SK-N-SH (cell line): ENCODE measurements around the gene CCSER1. TPM values are rescaled to one million over a fixed set of nuclear protein-coding genes. Genes with fewer than 3 reads are reported as not detected.

ENCODE experiments used
- CTCF ChIA-PET: fragments of 300-600, 350-600 bp; formaldehyde crosslinking; extraction: SDS; loops from one replicate; lab custom pipeline; 2021; lab: Yijun Ruan, JAX
- POLR2A ChIA-PET: fragments of 350-600 bp; sonication (Branson Sonifier 250); formaldehyde crosslinking; extraction: SDS; loops from one replicate; lab custom pipeline; 2020; ENCODE audit warnings: antibody characterized with exemption, inconsistent platforms; lab: Yijun Ruan, JAX
- DNase-seq: peaks from one replicate; pipeline ENCODE4 v3.0.0; 2012
- H2AFZ ChIP-seq: fragments of 200-600 bp; sonication (generic); 2 replicates; pipeline ENCODE4 v1.8.1; 2016; ENCODE audit warnings: antibody characterized with exemption, mild to moderate bottlenecking, low read depth
- H3F3A ChIP-seq: fragments of 200-600 bp; sonication (generic); replicated peaks from 2 replicates; pipeline ENCODE3; 2016; ENCODE audit warnings: antibody characterized with exemption, mild to moderate bottlenecking; ENCODE audit not compliant: insufficient read depth
- H3K27ac ChIP-seq, 2 experiments: fragments of 200-500 bp in 1 of 2; fragments of 200-600 bp in 1 of 2; sonication (Bioruptor generic) in 1 of 2; sonication (generic), shearing (Covaris generic) in 1 of 2; 2 replicates each; pipeline versions ENCODE4 v1.5.1 to v1.6.1; 2014 to 2016; ENCODE audit warnings: low read depth in 2 of 2, inconsistent platforms in 1 of 2, low read length in 1 of 2, mild to moderate bottlenecking in 1 of 2, mixed read lengths in 1 of 2
- H3K27me3 ChIP-seq: fragments of 200-600 bp; sonication (generic), shearing (Covaris generic); 2 replicates; pipeline ENCODE4 v1.6.1; 2016; ENCODE audit warnings: mixed run types; ENCODE audit not compliant: insufficient read depth
- H3K36me3 ChIP-seq, 2 experiments: fragments of 200-500 bp in 1 of 2; fragments of 200-600 bp in 1 of 2; sonication (Bioruptor generic) in 1 of 2; sonication (generic) in 1 of 2; replicated peaks in 1 of 2; 2 replicates each; pipeline versions ENCODE3 to v1.5.1; 2014 to 2016; ENCODE audit warnings: low read length in 1 of 2, mild to moderate bottlenecking in 1 of 2; ENCODE audit not compliant: insufficient read depth in 2 of 2, control insufficient read depth in 1 of 2
- H3K4me1 ChIP-seq, 2 experiments: fragments of 200-500 bp in 1 of 2; fragments of 200-600 bp in 1 of 2; sonication (Bioruptor generic) in 1 of 2; sonication (generic), shearing (Covaris generic) in 1 of 2; 2 replicates each; pipeline versions ENCODE4 v1.5.1 to v1.6.1; 2014 to 2016; ENCODE audit warnings: low read depth in 1 of 2, low read length in 1 of 2, mixed run types in 1 of 2; ENCODE audit not compliant: insufficient read depth in 2 of 2, control insufficient read depth in 1 of 2
- H3K4me2 ChIP-seq: fragments of 200-600 bp; sonication (generic), shearing (Covaris generic); 2 replicates; pipeline ENCODE4 v1.6.1; 2017; ENCODE audit warnings: mixed run types
- H3K4me3 ChIP-seq, 2 experiments: fragments of 200-500 bp in 1 of 2; fragments of 200-600 bp in 1 of 2; sonication (Bioruptor generic) in 1 of 2; sonication (generic), shearing (Covaris generic) in 1 of 2; 2 replicates each; pipeline versions ENCODE4 v1.5.1 to v1.8.1; 2014 to 2016; ENCODE audit warnings: low read depth in 2 of 2, inconsistent platforms in 1 of 2, low read length in 1 of 2, mild to moderate bottlenecking in 1 of 2, mixed read lengths in 1 of 2, moderate library complexity in 1 of 2
- H3K79me2 ChIP-seq: fragments of 200-600 bp; sonication (generic); 2 replicates; pipeline ENCODE4 v1.8.1; 2017; ENCODE audit warnings: mild to moderate bottlenecking; ENCODE audit not compliant: insufficient read depth
- H3K9ac ChIP-seq: fragments of 200-600 bp; sonication (generic); 2 replicates; pipeline ENCODE4 v1.6.1; 2017; ENCODE audit warnings: mixed run types
- H3K9me2 ChIP-seq: fragments of 200-600 bp; sonication (generic); 2 replicates; pipeline ENCODE4 v1.6.1; 2017; ENCODE audit warnings: mixed run types
- H3K9me3 ChIP-seq: fragments of 200-600 bp; sonication (generic); 2 replicates; pipeline ENCODE4 v1.6.1; 2017; ENCODE audit warnings: mixed run types, mild to moderate bottlenecking, moderate library complexity
- H4K20me1 ChIP-seq: fragments of 200-600 bp; sonication (generic); 2 replicates; pipeline ENCODE4 v1.6.1; 2017; ENCODE audit warnings: mild to moderate bottlenecking, mixed run types; ENCODE audit not compliant: insufficient read depth
- CHD2 ChIP-seq: fragments of 150-350 bp; IDR thresholded peaks from 2 replicates; pipeline ENCODE4 v1.6.1; 2018; ENCODE audit warnings: low read length; ENCODE audit not compliant: partially characterized antibody
- ELF1 ChIP-seq: IDR thresholded peaks from 2 replicates; pipeline ENCODE4 v1.4.0; 2012
- FOSL2 ChIP-seq: IDR thresholded peaks from 2 replicates; pipeline ENCODE4 v1.4.0; 2012; ENCODE audit warnings: low read depth, mild to moderate bottlenecking, moderate library complexity, borderline replicate concordance
- GABPA ChIP-seq: IDR thresholded peaks from 2 replicates; pipeline ENCODE4 v1.4.0; 2012; ENCODE audit warnings: low read depth, mild to moderate bottlenecking
- JUND ChIP-seq: IDR thresholded peaks from 2 replicates; pipeline ENCODE4 v1.4.0; 2012
- MEF2A ChIP-seq: IDR thresholded peaks from 2 replicates; pipeline ENCODE4 v1.4.0; 2012; ENCODE audit warnings: low read depth, borderline replicate concordance
- MXI1 ChIP-seq: IDR thresholded peaks from 2 replicates; pipeline ENCODE4 v1.6.1; 2012; ENCODE audit warnings: mild to moderate bottlenecking, low read depth, low read length, improper control_type of control experiment
- NFIC ChIP-seq: IDR thresholded peaks from 2 replicates; pipeline ENCODE4 v1.4.0; 2012; ENCODE audit warnings: borderline replicate concordance
- RAD21 ChIP-seq: IDR thresholded peaks from 2 replicates; pipeline ENCODE4 v1.6.1; 2012; ENCODE audit warnings: mild to moderate bottlenecking, low read length
- SMC3 ChIP-seq: IDR thresholded peaks from 2 replicates; pipeline ENCODE4 v1.6.1; 2012; ENCODE audit warnings: low read depth, low read length, improper control_type of control experiment
- TCF12 ChIP-seq: IDR thresholded peaks from 2 replicates; pipeline ENCODE4 v1.4.0; 2012
- YY1 ChIP-seq: IDR thresholded peaks from 2 replicates; pipeline ENCODE4 v1.4.0; 2012; ENCODE audit warnings: low read depth, mild to moderate bottlenecking
- WGBS: methylation state at CpG from one replicate; pipeline ENCODE4 v1.1.6; 2017; ENCODE audit warnings: low lambda C conversion rate; 5-methylcytosine and 5-hydroxymethylcytosine counted together
- polyA plus RNA-seq, 3 experiments: library from polyadenylated mRNA; depleted of rRNA; stranded (reverse); fragments of >200 nt; gene quantifications; 2 replicates each; pipeline ENCODE4 v1.2.3, GENCODE V29; 2012
- TF ChIP-seq, protein P1 (sequence below): IDR thresholded peaks from 2 replicates; pipeline ENCODE4 v1.4.0; 2012; ENCODE audit warnings: low read depth, borderline replicate concordance
- TF ChIP-seq, protein P2 (sequence below): IDR thresholded peaks from 2 replicates; pipeline ENCODE4 v1.6.1; 2012; ENCODE audit warnings: mild to moderate bottlenecking, low read depth, low read length, moderate library complexity
- TF ChIP-seq, protein P3 (sequence below): IDR thresholded peaks from 2 replicates; pipeline ENCODE4 v1.4.0; 2012; ENCODE audit warnings: low read depth
- TF ChIP-seq, protein P4 (sequence below): fragments of 200-600 bp; sonication (generic); IDR thresholded peaks from 2 replicates; pipeline ENCODE4 v1.6.1; 2017; ENCODE audit warnings: antibody characterized with exemption, mild to moderate bottlenecking, moderate library complexity
- TF ChIP-seq, protein P5 (sequence below): fragments of 150-350 bp; IDR thresholded peaks from 2 replicates; pipeline ENCODE4 v1.6.1; 2016; ENCODE audit warnings: mild to moderate bottlenecking, low read depth, low read length

CCSER1 gene
- polyA plus RNA-seq, 1 of the 3 experiments (the other 2 are of a cell fraction) = 0.05 TPM

DNA sequence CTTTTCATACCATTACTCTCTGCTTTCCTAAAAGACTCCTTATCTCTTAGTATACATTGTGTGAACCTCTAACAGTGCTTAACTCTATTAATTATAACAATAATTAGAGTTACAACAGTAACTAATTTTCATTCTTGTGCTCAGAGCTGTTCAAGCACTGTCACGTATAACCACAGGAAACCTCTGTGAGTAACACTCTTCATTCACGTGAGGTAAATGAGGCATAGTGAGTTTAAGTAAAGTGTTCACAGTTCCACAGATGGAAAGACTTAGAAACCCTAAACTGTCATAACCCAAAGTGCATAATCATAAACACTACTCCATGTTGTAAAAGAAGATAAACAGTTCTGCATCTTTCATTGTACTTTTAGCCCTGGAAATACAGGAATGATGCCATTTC lies 222.4 kb downstream of the CCSER1 start:
- no peaks in the 10 kb centered on the region for H3F3A ChIP-seq
- no peak for TF ChIP-seq JUND
- TF ChIP-seq, protein P1, sequence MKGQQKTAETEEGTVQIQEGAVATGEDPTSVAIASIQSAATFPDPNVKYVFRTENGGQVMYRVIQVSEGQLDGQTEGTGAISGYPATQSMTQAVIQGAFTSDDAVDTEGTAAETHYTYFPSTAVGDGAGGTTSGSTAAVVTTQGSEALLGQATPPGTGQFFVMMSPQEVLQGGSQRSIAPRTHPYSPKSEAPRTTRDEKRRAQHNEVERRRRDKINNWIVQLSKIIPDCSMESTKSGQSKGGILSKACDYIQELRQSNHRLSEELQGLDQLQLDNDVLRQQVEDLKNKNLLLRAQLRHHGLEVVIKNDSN = no peak
- no peak for TF ChIP-seq FOSL2
- TF ChIP-seq CHD2 = no peak
- TF ChIP-seq TCF12 = no peak
- TF ChIP-seq GABPA = no peak
- no peak for TF ChIP-seq SMC3
- TF ChIP-seq MXI1 = no peak
- TF ChIP-seq, protein P2, sequence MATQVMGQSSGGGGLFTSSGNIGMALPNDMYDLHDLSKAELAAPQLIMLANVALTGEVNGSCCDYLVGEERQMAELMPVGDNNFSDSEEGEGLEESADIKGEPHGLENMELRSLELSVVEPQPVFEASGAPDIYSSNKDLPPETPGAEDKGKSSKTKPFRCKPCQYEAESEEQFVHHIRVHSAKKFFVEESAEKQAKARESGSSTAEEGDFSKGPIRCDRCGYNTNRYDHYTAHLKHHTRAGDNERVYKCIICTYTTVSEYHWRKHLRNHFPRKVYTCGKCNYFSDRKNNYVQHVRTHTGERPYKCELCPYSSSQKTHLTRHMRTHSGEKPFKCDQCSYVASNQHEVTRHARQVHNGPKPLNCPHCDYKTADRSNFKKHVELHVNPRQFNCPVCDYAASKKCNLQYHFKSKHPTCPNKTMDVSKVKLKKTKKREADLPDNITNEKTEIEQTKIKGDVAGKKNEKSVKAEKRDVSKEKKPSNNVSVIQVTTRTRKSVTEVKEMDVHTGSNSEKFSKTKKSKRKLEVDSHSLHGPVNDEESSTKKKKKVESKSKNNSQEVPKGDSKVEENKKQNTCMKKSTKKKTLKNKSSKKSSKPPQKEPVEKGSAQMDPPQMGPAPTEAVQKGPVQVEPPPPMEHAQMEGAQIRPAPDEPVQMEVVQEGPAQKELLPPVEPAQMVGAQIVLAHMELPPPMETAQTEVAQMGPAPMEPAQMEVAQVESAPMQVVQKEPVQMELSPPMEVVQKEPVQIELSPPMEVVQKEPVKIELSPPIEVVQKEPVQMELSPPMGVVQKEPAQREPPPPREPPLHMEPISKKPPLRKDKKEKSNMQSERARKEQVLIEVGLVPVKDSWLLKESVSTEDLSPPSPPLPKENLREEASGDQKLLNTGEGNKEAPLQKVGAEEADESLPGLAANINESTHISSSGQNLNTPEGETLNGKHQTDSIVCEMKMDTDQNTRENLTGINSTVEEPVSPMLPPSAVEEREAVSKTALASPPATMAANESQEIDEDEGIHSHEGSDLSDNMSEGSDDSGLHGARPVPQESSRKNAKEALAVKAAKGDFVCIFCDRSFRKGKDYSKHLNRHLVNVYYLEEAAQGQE = no peak
- TF ChIP-seq RAD21 = no peak
- TF ChIP-seq, protein P3, sequence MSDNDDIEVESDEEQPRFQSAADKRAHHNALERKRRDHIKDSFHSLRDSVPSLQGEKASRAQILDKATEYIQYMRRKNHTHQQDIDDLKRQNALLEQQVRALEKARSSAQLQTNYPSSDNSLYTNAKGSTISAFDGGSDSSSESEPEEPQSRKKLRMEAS = no peak
- TF ChIP-seq, protein P4, sequence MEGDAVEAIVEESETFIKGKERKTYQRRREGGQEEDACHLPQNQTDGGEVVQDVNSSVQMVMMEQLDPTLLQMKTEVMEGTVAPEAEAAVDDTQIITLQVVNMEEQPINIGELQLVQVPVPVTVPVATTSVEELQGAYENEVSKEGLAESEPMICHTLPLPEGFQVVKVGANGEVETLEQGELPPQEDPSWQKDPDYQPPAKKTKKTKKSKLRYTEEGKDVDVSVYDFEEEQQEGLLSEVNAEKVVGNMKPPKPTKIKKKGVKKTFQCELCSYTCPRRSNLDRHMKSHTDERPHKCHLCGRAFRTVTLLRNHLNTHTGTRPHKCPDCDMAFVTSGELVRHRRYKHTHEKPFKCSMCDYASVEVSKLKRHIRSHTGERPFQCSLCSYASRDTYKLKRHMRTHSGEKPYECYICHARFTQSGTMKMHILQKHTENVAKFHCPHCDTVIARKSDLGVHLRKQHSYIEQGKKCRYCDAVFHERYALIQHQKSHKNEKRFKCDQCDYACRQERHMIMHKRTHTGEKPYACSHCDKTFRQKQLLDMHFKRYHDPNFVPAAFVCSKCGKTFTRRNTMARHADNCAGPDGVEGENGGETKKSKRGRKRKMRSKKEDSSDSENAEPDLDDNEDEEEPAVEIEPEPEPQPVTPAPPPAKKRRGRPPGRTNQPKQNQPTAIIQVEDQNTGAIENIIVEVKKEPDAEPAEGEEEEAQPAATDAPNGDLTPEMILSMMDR = no peak
- TF ChIP-seq YY1 = no peak
- no peak for TF ChIP-seq ELF1
- TF ChIP-seq NFIC = no peak
- TF ChIP-seq, protein P5, sequence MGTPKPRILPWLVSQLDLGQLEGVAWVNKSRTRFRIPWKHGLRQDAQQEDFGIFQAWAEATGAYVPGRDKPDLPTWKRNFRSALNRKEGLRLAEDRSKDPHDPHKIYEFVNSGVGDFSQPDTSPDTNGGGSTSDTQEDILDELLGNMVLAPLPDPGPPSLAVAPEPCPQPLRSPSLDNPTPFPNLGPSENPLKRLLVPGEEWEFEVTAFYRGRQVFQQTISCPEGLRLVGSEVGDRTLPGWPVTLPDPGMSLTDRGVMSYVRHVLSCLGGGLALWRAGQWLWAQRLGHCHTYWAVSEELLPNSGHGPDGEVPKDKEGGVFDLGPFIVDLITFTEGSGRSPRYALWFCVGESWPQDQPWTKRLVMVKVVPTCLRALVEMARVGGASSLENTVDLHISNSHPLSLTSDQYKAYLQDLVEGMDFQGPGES = no peak
- no peak for TF ChIP-seq MEF2A
- TF ChIP-seq, all 33 proteins: peak for 0
- WGBS = 90% methylated on average over 2 of the region's 2 CpGs
- no peaks in the 10 kb centered on the region for H3K79me2 ChIP-seq
- H3K36me3 ChIP-seq = no peaks in the 10 kb centered on the region
- no peaks in the 10 kb centered on the region for H3K9me3 ChIP-seq
- POLR2A ChIA-PET = no interaction called here
- H3K4me3 ChIP-seq = no peak overlapping the region
- peaks cover 0 to 2% of the 10 kb centered on the region in 2 experiments; a peak in 1 of 4 replicates for H3K4me1 ChIP-seq
- no peak for DNase-seq
- no peak overlapping the region for H3K9ac ChIP-seq
- no peaks in the 10 kb centered on the region for H3K27me3 ChIP-seq
- H4K20me1 ChIP-seq = no peaks in the 10 kb centered on the region
- no peak overlapping the region for H3K4me2 ChIP-seq
- no peak overlapping the region for H3K27ac ChIP-seq
- H3K9me2 ChIP-seq = no peaks in the 10 kb centered on the region
- CTCF ChIA-PET = no interaction called here
- no peak overlapping the region for H2AFZ ChIP-seq
